ENCODE measurements around the gene REC114.
"Not testable (repeated sequence)": the region's sequence is repeated elsewhere in the genome, so short reads cannot be mapped to it uniquely, and the experiment has no call there.

The REC114 gene

GRCh38 chr15:73538123-73538522 is 95.2 kb downstream of the REC114 start:
- no peak for DNase-seq

GRCh38 chr15:73538563-73539211 is 95.7 kb downstream of the REC114 start:
- no peak for DNase-seq

GRCh38 chr15:73539212-73540128 is 96.5 kb downstream of the REC114 start:
- DNase-seq: no peak

- DNase-seq: no peak
These were observed 97.2 kb downstream of the REC114 start for GRCh38 chr15:73540161-73540560.

- no peak for DNase-seq
These were observed 98.5 kb downstream of the REC114 start for GRCh38 chr15:73541479-73541878.

- not testable (repeated sequence) for DNase-seq
These were observed 106.0 kb downstream of the REC114 start for GRCh38 chr15:73548925-73549324.

GRCh38 chr15:73550190-73550589 is 107.2 kb downstream of the REC114 start:
- DNase-seq: no peak

- DNase-seq: no peak
These were observed 112.1 kb downstream of the REC114 start for GRCh38 chr15:73555080-73555479.

- no peak for DNase-seq
These were observed 115.6 kb downstream of the REC114 start for GRCh38 chr15:73558529-73558928.

- peak; percentile 42 for DNase-seq
These were observed 117.6 kb downstream of the REC114 start for GRCh38 chr15:73560501-73561117.

GRCh38 chr15:73564255-73564654 is 121.3 kb downstream of the REC114 start:
- no peak for DNase-seq

- no peak for DNase-seq
These were observed 124.1 kb downstream of the REC114 start for GRCh38 chr15:73567020-73567419.

GRCh38 chr15:73568564-73569280 is 125.8 kb downstream of the REC114 start:
- no peak for DNase-seq

- no peak for DNase-seq
These were observed 126.4 kb downstream of the REC114 start for GRCh38 chr15:73569361-73569760.

- no peak for DNase-seq
These were observed 127.5 kb downstream of the REC114 start for GRCh38 chr15:73570355-73571032.

GRCh38 chr15:73571346-73571745 is 128.4 kb downstream of the REC114 start:
- DNase-seq: no peak

GRCh38 chr15:73572296-73572695 is 129.3 kb downstream of the REC114 start:
- DNase-seq: no peak

GRCh38 chr15:73573037-73573436 is 130.1 kb downstream of the REC114 start:
- no peak for DNase-seq

- DNase-seq: no peak
These were observed 130.6 kb downstream of the REC114 start for GRCh38 chr15:73573572-73573971.

GRCh38 chr15:73575636-73576247 is 132.8 kb downstream of the REC114 start:
- DNase-seq: no peak

GRCh38 chr15:73577593-73577992 is 134.6 kb downstream of the REC114 start:
- DNase-seq: not testable (repeated sequence)

GRCh38 chr15:73578026-73578425 is 135.1 kb downstream of the REC114 start:
- no peak for DNase-seq

Data from NCI-H1436 treated with DMSO at 0.1 percent for 48 hours (cell line).